A549 treated with CpdA at 1 μM for 4 hours (cell line): ENCODE results near the gene STXBP4. TPM values are rescaled to one million over a fixed set of nuclear protein-coding genes. Genes with fewer than 3 reads are reported as not detected.

ENCODE experiments used
- total RNA-seq: library from RNA; stranded (reverse); fragments of 200-300 nt; extraction: Qiagen RNA extraction; gene quantifications from 5 replicates; pipeline ENCODE4 v1.2.3, GENCODE V29; 2022; ENCODE audit warnings: low read depth

Gene STXBP4, protein sequence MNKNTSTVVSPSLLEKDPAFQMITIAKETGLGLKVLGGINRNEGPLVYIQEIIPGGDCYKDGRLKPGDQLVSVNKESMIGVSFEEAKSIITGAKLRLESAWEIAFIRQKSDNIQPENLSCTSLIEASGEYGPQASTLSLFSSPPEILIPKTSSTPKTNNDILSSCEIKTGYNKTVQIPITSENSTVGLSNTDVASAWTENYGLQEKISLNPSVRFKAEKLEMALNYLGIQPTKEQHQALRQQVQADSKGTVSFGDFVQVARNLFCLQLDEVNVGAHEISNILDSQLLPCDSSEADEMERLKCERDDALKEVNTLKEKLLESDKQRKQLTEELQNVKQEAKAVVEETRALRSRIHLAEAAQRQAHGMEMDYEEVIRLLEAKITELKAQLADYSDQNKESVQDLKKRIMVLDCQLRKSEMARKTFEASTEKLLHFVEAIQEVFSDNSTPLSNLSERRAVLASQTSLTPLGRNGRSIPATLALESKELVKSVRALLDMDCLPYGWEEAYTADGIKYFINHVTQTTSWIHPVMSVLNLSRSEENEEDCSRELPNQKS
- 3.4 to 11.5 TPM (median 4.8 TPM) in 5 replicates for total RNA-seq

DNA sequence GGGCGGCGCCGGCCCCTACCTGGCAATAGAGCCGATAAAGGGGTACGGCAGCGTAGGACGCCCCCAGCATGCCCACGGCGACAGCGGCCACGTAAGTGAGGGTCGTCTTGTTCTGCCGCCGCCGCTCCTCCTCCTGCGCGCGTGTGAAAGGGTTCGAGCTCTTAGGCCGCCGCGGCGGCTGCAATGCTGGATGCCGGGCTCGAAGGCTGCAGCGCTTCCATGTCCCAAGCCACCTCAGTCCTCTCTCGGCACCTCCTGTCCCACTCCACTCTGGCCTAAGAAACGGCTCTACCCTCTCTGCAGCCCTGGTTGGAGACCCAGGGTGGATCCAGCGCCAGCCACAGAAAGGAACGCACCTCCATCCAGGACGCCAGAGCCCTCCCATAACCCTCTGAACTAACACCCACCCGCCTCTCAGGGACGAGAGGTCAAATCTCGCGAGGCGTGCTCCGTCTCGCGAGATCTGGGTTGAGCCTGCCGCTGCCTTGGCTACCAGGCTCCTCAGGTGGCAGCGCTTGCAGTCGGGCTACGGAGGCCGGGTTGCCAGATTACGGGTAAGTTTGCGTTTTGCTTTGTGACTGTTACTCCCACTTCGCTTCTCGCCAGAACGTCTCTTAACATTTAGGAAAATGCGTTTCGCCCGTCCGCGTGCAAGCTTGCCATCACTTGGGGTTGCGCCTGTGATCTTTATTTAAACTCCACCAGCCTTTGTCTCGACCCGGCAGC, at the start of gene STXBP4, which contains the start of gene COX11:
Gene STXBP4 (plus strand): TSS at position 504 of the 726 bp plus-strand sequence. CDS start 17,455 bp downstream, outside the sequence.
Gene COX11 (minus strand): TSS at position 393 of the 726 bp plus-strand sequence. CDS start 8 bp downstream, at position 385.

Other genes starting within 250 kb of the STXBP4 start
- gene TOM1L1, start 67.9 kb upstream of the STXBP4 start, total RNA-seq = 34.2 to 46.0 TPM (median 38.9 TPM) in 5 replicates
- 78.0 to 136 TPM (median 92.0 TPM) in 5 replicates for gene COX11, start 111 bp upstream of the STXBP4 start, total RNA-seq